Upper lobe of right lung (tissue), 1 donor: Measurements from ENCODE around the gene HACD2. TPM values are rescaled to one million over a fixed set of nuclear protein-coding genes. Genes with fewer than 3 reads are reported as not detected.

Source experiments
- ATAC-seq: fragments of 200-7000 bp; cut with Tn5 transposase; one replicate; pipeline ENCODE4 v1.9.1; 2020; ENCODE audit warnings: mild to moderate bottlenecking, moderate library complexity
- DNase-seq: peaks from one replicate; pipeline ENCODE4 v3.0.0-alpha.2; 2020
- H3K27ac ChIP-seq: fragments of 200-600 bp; one replicate; pipeline ENCODE4 v1.8.0; 2022
- H3K27me3 ChIP-seq: fragments of 200-600 bp; one replicate; pipeline ENCODE4 v1.8.0; 2022; ENCODE audit warnings: mild to moderate bottlenecking
- H3K36me3 ChIP-seq: fragments of 200-600 bp; one replicate; pipeline ENCODE4 v1.8.0; 2022
- H3K4me1 ChIP-seq: fragments of 200-600 bp; one replicate; pipeline ENCODE4 v1.8.0; 2022
- H3K4me3 ChIP-seq: fragments of 200-600 bp; one replicate; pipeline ENCODE4 v1.8.0; 2022; ENCODE audit warnings: mild to moderate bottlenecking
- H3K9me3 ChIP-seq: fragments of 200-600 bp; one replicate; pipeline ENCODE4 v1.8.0; 2022
- CTCF ChIP-seq: fragments of 200-600 bp; IDR thresholded peaks from one replicate; pipeline ENCODE4 v1.8.0; 2022; ENCODE audit warnings: antibody characterized with exemption
- intact Hi-C: fragments of 100-400 bp; cut with DNase I; formaldehyde crosslinking; loops from one replicate; pipeline ENCODE4 v1.11.0; 2022
- total RNA-seq: library from RNA; stranded (reverse); fragmentation: NEBNext Ultra II Directional; extraction: Animal tissue kit (Norgen Biotek cat#: 25700); gene quantifications from one replicate; pipeline ENCODE4 v1.2.1, GENCODE V29; 2021
- donor health status: DM: no; HTN: yes; CAD: no; lungs with severe emphysema.

Gene HACD2
- total RNA-seq, 1 donor from 2014 or later, result 47.2 TPM

GRCh38 chr3:123442125-123442524 lies 142.7 kb downstream of the HACD2 start:
- H3K9me3 ChIP-seq, result no peaks in the 10 kb centered on the region
- ATAC-seq, result no peak
- intact Hi-C loops, result no loop called here
- TF ChIP-seq CTCF, result no peak
- H3K27me3 ChIP-seq, result peaks cover 4% of the 10 kb centered on the region
- H3K36me3 ChIP-seq, result no peaks in the 10 kb centered on the region
- H3K4me3 ChIP-seq, result no peak overlapping the region
- no peak for DNase-seq
- H3K27ac ChIP-seq, result no peak overlapping the region
- no peaks in the 10 kb centered on the region for H3K4me1 ChIP-seq

Other genes starting within 250 kb of the HACD2 start
- 4.0 TPM for gene ADCY5, start 136.0 kb downstream of the HACD2 start, total RNA-seq